Stimulated activated CD4-positive, alpha-beta T cell treated with anti-CD3 and anti-CD28 coated beads, Interleukin-12 subunit alpha, Interleukin-12 subunit beta, amount 100 ng/mL, for 4 hours (primary cell): Measurements from ENCODE around the gene OPRM1.

Experiments
- DNase-seq: peaks from one replicate; pipeline ENCODE4 v3.0.0-alpha.2; 2020

The OPRM1 gene

DNA sequence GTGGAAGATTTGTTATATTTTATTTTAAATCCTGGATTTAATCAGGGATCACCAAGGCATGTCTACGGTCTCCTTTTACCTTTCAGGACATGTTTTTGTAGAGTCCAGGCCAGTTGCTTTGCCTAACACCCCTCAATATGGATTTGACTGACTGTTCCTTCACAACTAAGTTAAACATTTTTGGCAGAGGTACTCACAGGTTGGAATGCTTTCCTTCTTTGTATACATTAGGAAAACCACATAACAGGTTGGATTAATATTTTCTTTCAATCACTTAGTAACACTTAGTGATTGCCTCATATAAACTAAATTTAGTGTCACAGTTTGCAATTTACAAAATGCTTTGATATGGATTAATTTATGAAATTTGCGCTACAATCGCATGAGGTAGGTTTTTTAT lies 253.0 kb downstream of the OPRM1 start:
- DNase-seq = no peak

DNA sequence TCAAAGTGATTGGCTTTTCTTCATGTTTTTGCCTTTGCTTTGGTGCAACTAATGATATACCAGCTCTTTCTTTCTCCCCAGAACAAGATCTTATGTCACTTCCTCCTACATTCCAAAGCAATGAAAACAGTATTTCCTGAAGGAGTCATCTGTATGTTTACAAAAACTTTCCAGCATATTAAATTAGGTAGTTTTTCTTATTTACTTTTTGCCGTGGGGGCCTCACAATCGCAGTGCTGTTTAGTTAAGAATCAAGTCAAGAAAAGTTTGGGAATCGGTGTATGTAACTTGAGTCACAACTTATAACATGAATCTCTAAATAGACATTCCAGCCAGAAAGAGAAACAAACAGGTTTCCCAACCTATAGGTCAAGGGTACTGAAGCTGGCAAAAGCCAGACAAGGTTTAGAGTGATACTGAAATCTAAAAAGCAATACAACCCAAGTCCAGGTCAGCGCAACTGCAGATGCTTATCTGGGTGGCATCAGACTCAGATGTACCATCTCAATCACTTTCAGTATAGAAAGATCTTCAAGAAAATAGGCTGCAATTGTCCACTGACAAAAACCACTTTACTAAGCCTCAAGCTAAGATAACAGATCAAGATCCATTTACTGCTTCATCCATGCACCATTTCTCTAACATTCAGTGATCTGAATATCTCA lies 253.9 kb downstream of the OPRM1 start:
- DNase-seq = no peak

DNA sequence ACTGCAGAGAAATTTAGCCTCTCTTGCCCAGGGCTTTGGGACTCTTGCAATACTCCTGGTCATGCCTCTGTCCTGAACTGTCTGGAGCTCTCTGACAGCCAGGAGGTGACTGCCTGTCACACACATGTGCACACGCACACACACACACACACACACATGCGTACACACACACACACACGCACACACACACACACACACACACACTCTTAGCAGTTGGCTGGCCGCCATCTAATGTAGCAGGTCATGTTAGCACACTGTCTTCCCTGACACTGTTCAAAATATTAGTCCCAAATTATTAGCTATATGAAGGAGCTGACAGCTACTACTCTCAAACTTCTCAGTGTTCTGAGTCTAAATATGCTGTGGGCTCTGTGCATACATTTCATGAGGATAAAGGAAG lies 256.7 kb downstream of the OPRM1 start:
- DNase-seq = no peak
